ENCODE results near the gene KYNU.

DNA sequence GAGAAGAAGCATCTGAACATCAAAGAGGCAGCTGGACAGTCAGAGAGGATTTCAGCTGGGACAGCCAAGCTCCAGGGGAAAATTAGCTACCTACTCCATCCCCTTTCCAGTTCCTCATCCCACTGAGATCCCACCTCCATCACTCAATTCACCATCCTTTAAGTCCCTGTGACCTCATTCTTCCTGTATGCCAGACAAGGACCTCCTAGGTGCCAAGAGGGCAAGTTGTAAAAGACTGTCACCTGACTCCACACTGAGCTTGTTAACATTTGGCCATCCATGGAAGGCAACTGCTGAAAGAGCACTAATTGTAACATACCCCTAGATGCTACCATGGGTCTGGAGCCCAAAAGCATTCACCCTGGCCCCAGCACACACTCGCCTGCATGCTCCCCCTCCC is 97.8 kb downstream of the KYNU start:
- TF ChIP-seq ATF1 (CRISPR knock-in tag; IDR thresholded peaks at IDR 0.05) = no peak
- TF ChIP-seq ATF1 (tag; IDR thresholded peaks at IDR 0.05) = no peak
- TF ChIP-seq ZNF140 (CRISPR knock-in tag; IDR thresholded peaks at IDR 0.05) = no peak
- TF ChIP-seq, protein P1, sequence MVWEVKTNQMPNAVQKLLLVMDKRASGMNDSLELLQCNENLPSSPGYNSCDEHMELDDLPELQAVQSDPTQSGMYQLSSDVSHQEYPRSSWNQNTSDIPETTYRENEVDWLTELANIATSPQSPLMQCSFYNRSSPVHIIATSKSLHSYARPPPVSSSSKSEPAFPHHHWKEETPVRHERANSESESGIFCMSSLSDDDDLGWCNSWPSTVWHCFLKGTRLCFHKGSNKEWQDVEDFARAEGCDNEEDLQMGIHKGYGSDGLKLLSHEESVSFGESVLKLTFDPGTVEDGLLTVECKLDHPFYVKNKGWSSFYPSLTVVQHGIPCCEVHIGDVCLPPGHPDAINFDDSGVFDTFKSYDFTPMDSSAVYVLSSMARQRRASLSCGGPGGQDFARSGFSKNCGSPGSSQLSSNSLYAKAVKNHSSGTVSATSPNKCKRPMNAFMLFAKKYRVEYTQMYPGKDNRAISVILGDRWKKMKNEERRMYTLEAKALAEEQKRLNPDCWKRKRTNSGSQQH (CRISPR knock-in tag; IDR thresholded peaks at IDR 0.05) = no peak
- TF ChIP-seq FOXM1 (IDR thresholded peaks at IDR 0.05; ENCODE audit: low read depth) = no peak
- no peak for TF ChIP-seq FOXM1 (CRISPR knock-in tag; IDR thresholded peaks at IDR 0.05; ENCODE audit: low read depth)
- no peak for TF ChIP-seq BDP1 (IDR thresholded peaks at IDR 0.05; ENCODE audit: insufficient read depth, insufficient read length)
- no peak for TF ChIP-seq EZH2 (IDR thresholded peaks at IDR 0.05; ENCODE audit: borderline replicate concordance, low read depth, low read length)
- TF ChIP-seq ZNF431 (CRISPR knock-in tag; IDR thresholded peaks at IDR 0.05) = no peak
- TF ChIP-seq ZNF583 (CRISPR knock-in tag; IDR thresholded peaks at IDR 0.05) = no peak
- no peak for TF ChIP-seq ZZZ3 (IDR thresholded peaks at IDR 0.05)

All from K562 (cell line).